HEK293 (cell line): Measurements from ENCODE around the gene ELF1.

Experiments
- CTCF ChIA-PET: fragments of 350-600 bp; formaldehyde crosslinking; extraction: SDS; loops from one replicate; lab custom pipeline; 2021; ENCODE audit warnings: antibody characterized with exemption; lab: Yijun Ruan, JAX
- POLR2A ChIA-PET: fragments of 300-600 bp; formaldehyde crosslinking; extraction: SDS; loops from one replicate; lab custom pipeline; 2020; ENCODE audit warnings: antibody characterized with exemption, inconsistent platforms; lab: Yijun Ruan, JAX
- H3K27ac ChIP-seq: fragments of 200-500 bp; sonication (Bioruptor generic); 2 replicates; pipeline ENCODE4 v1.5.1; 2014; ENCODE audit warnings: low read depth, low read length, control low read depth, inconsistent platforms; ENCODE audit errors: extremely low read depth
- H3K36me3 ChIP-seq, 2 experiments: fragments of 200-500 bp in 1 of 2; sonication (Bioruptor generic) in 1 of 2; 1 replicate in 1 of 2; 2 replicates in 1 of 2; pipeline ENCODE4 v1.5.1; 2014 to 2017; ENCODE audit warnings: inconsistent platforms in 2 of 2, low read length in 2 of 2; ENCODE audit not compliant: control insufficient read depth in 2 of 2, insufficient read depth in 1 of 2
- H3K4me1 ChIP-seq: fragments of 200-500 bp; sonication (Bioruptor generic); 2 replicates; pipeline ENCODE4 v1.5.1; 2014; ENCODE audit warnings: mild to moderate bottlenecking, low read length, inconsistent platforms; ENCODE audit not compliant: control insufficient read depth, insufficient read depth
- H3K4me3 ChIP-seq: 2 replicates; pipeline ENCODE4 v1.5.1; 2011; ENCODE audit warnings: low read depth, mild to moderate bottlenecking, control low read depth, low read length, moderate library complexity
- H3K9me3 ChIP-seq: fragments of 200-500 bp; sonication (Bioruptor generic); 2 replicates; pipeline ENCODE4 v1.5.1; 2014; ENCODE audit warnings: low read depth, low read length, inconsistent platforms; ENCODE audit not compliant: control insufficient read depth, insufficient read depth
- BCL11B ChIP-seq: fragments of 450-650 bp; formaldehyde crosslinking; IDR thresholded peaks from 2 replicates; pipeline ENCODE4 v1.5.1; 2016; ENCODE audit warnings: low read depth, missing biosample characterization, missing genetic modification characterization
- MYNN ChIP-seq: fragments of 450-650 bp; formaldehyde crosslinking; IDR thresholded peaks from 2 replicates; pipeline ENCODE4 v1.5.1; 2016; ENCODE audit warnings: missing biosample characterization, missing genetic modification characterization, borderline replicate concordance
- MZF1 ChIP-seq: fragments of 450-650 bp; formaldehyde crosslinking; IDR thresholded peaks from 2 replicates; pipeline ENCODE4 v1.5.1; 2017; ENCODE audit warnings: missing biosample characterization, missing genetic modification characterization, borderline replicate concordance
- PBX3 ChIP-seq: sonication (generic); formaldehyde crosslinking; IDR thresholded peaks from 2 replicates; pipeline ENCODE4 v1.8.1; 2022; ENCODE audit warnings: mild to moderate bottlenecking, moderate library complexity, missing genetic modification reagents
- PRDM6 ChIP-seq: fragments of 450-650 bp; formaldehyde crosslinking; IDR thresholded peaks from 2 replicates; pipeline ENCODE4 v1.5.1; 2017; ENCODE audit warnings: missing biosample characterization, missing genetic modification characterization
- TRIM28 ChIP-seq: IDR thresholded peaks from 2 replicates; pipeline ENCODE4 v1.6.1; 2011; ENCODE audit warnings: low read length, control low read depth, borderline replicate concordance
- ZBTB1 ChIP-seq: fragments of 450-650 bp; formaldehyde crosslinking; IDR thresholded peaks from 2 replicates; pipeline ENCODE4 v1.5.1; 2016; ENCODE audit warnings: missing biosample characterization, missing genetic modification characterization
- ZBTB21 ChIP-seq: fragments of 450-650 bp; formaldehyde crosslinking; IDR thresholded peaks from 2 replicates; pipeline ENCODE4 v1.5.1; 2017; ENCODE audit warnings: missing biosample characterization, missing genetic modification characterization
- ZNF157 ChIP-seq: fragments of 450-650 bp; formaldehyde crosslinking; IDR thresholded peaks from 2 replicates; pipeline ENCODE4 v1.5.1; 2016; ENCODE audit warnings: missing biosample characterization, missing genetic modification characterization
- ZNF169 ChIP-seq: fragments of 450-650 bp; formaldehyde crosslinking; IDR thresholded peaks from 2 replicates; pipeline ENCODE4 v1.5.1; 2016; ENCODE audit warnings: missing biosample characterization, missing genetic modification characterization
- ZNF391 ChIP-seq: fragments of 450-650 bp; formaldehyde crosslinking; IDR thresholded peaks from 2 replicates; pipeline ENCODE4 v1.5.1; 2016; ENCODE audit warnings: low read depth, missing biosample characterization, missing genetic modification characterization, borderline replicate concordance
- ZNF398 ChIP-seq: fragments of 450-650 bp; formaldehyde crosslinking; IDR thresholded peaks from 2 replicates; pipeline ENCODE4 v1.5.1; 2017; ENCODE audit warnings: missing biosample characterization, missing genetic modification characterization
- ZNF585B ChIP-seq: fragments of 450-650 bp; formaldehyde crosslinking; IDR thresholded peaks from 2 replicates; pipeline ENCODE4 v1.5.1; 2016; ENCODE audit warnings: missing biosample characterization, missing genetic modification characterization
- ZNF626 ChIP-seq: fragments of 450-650 bp; sonication (Bioruptor Pico); formaldehyde crosslinking; IDR thresholded peaks from 2 replicates; pipeline ENCODE4 v1.5.1; 2018; ENCODE audit warnings: missing biosample characterization, missing genetic modification characterization, inconsistent platforms
- ZNF629 ChIP-seq: fragments of 450-650 bp; formaldehyde crosslinking; IDR thresholded peaks from 2 replicates; pipeline ENCODE4 v1.5.1; 2017; ENCODE audit warnings: missing biosample characterization, missing genetic modification characterization
- ZNF658 ChIP-seq: fragments of 450-650 bp; formaldehyde crosslinking; IDR thresholded peaks from 2 replicates; pipeline ENCODE4; 2016; ENCODE audit warnings: missing biosample characterization, missing genetic modification characterization
- ZNF701 ChIP-seq: fragments of 450-650 bp; formaldehyde crosslinking; IDR thresholded peaks from 2 replicates; pipeline ENCODE4 v1.5.1; 2016; ENCODE audit warnings: missing biosample characterization, missing genetic modification characterization
- ZNF768 ChIP-seq: fragments of 450-650 bp; formaldehyde crosslinking; IDR thresholded peaks from 2 replicates; pipeline ENCODE4 v1.5.1; 2018; ENCODE audit warnings: missing biosample characterization, mild to moderate bottlenecking, missing genetic modification characterization
- ZNF830 ChIP-seq: fragments of 450-650 bp; IDR thresholded peaks from 2 replicates; pipeline ENCODE4 v1.5.0; 2018; ENCODE audit warnings: missing biosample characterization, missing genetic modification characterization, low read depth, mild to moderate bottlenecking, moderate library complexity
- ZSCAN30 ChIP-seq: fragments of 450-650 bp; IDR thresholded peaks from 2 replicates; pipeline ENCODE4 v1.5.1; 2018; ENCODE audit warnings: missing biosample characterization, mild to moderate bottlenecking, missing genetic modification characterization, moderate library complexity

Gene ELF1

GRCh38 chr13:41011382-41011956, 7.6 kb downstream of the ELF1 start:
- CTCF ChIA-PET = interaction anchor here (0.6 kb wide), 1 partner anchor 209 kb away, joined by 6 read pairs; no protein-coding TSS in a partner anchor
- TF ChIP-seq MZF1 (tag by site-specific recombination) (no peak), ZNF391 (tag by site-specific recombination) (no peak), ZNF658 (tag by site-specific recombination) (no peak)
- no peaks in the 10 kb centered on the region; a peak in 1 of 3 replicates for H3K36me3 ChIP-seq
- POLR2A ChIA-PET = interaction anchor here (0.7 kb wide), 1 partner anchor 49 kb away, joined by 3 read pairs; no protein-coding TSS in a partner anchor
- no peaks in the 10 kb centered on the region for H3K9me3 ChIP-seq
- H3K4me1 ChIP-seq = no peaks in the 10 kb centered on the region
- H3K27ac ChIP-seq = no peak overlapping the region
- H3K4me3 ChIP-seq = no peak overlapping the region

GRCh38 chr13:41008349-41008980, 10.7 kb downstream of the ELF1 start:
- TF ChIP-seq ZNF701 (tag by site-specific recombination) (no peak), ZNF157 (tag by site-specific recombination) (peak; percentile 82), ZNF768 (no peak), ZNF626 (tag by site-specific recombination) (no peak), ZSCAN30 (tag by site-specific recombination) (no peak), TRIM28 (no peak), ZNF398 (no peak), PRDM6 (tag by site-specific recombination) (peak; percentile 72), ZNF585B (0 out of 2 replicates have a peak, but pooled peaks have one; percentile 7), ZNF169 (no peak), ZNF629 (tag by site-specific recombination) (peak; percentile 81), ZNF830 (no peak), PBX3 (CRISPR knock-in tag) (no peak), ZBTB21 (tag by site-specific recombination) (peak; percentile 44; the same call in 1 of the 2 replicates), MYNN (no peak), BCL11B (tag by site-specific recombination) (no peak), ZBTB1 (no peak)
- no peaks in the 10 kb centered on the region; a peak in 1 of 3 replicates for H3K36me3 ChIP-seq
- ChIA-PET POLR2A (interaction anchor here (0.6 kb wide), 1 partner anchor 9 kb away, joined by 3 read pairs; no protein-coding TSS in a partner anchor), CTCF (interaction anchor here (0.7 to 1.3 kb wide), 2 partner anchors 34 to 48 kb away, joined by 3 to 4 read pairs; no protein-coding TSS in a partner anchor)
- H3K9me3 ChIP-seq = no peaks in the 10 kb centered on the region
- no peak overlapping the region for H3K27ac ChIP-seq
- peaks cover 3% of the 10 kb centered on the region; the same call in 1 of the 2 replicates for H3K4me1 ChIP-seq
- no peak overlapping the region for H3K4me3 ChIP-seq
